Activated T-cell treated with anti-CD3 and anti-CD28 coated beads, Interleukin-2, amount 50 U/mL, for 24 hours (primary cell): Measurements from ENCODE around the gene CD14.
"Not testable (repeated sequence)": the region's sequence is repeated elsewhere in the genome, so short reads cannot be mapped to it uniquely, and the experiment has no call there.

ENCODE experiments used
- DNase-seq: peaks from one replicate; pipeline ENCODE4 v3.0.0-alpha.2; 2020
- H3K27ac Mint-ChIP-seq: 2 replicates; pipeline ENCODE4 v1.8.0; 2020; ENCODE audit warnings: mild to moderate bottlenecking, mixed read lengths
- H3K27me3 Mint-ChIP-seq: 2 replicates; pipeline ENCODE4 v1.8.0; 2020; ENCODE audit warnings: mixed read lengths
- H3K36me3 Mint-ChIP-seq: 2 replicates; pipeline ENCODE4 v1.8.0; 2020; ENCODE audit warnings: low read depth, mixed read lengths
- H3K4me1 Mint-ChIP-seq: 2 replicates; pipeline ENCODE4 v1.8.0; 2020; ENCODE audit warnings: low read depth, mixed read lengths
- H3K4me3 Mint-ChIP-seq: 2 replicates; pipeline ENCODE4 v1.8.0; 2020; ENCODE audit warnings: mild to moderate bottlenecking, moderate library complexity, mixed read lengths
- H3K9me3 Mint-ChIP-seq: 2 replicates; pipeline ENCODE4 v1.8.0; 2020; ENCODE audit warnings: mixed read lengths

Gene CD14

DNA sequence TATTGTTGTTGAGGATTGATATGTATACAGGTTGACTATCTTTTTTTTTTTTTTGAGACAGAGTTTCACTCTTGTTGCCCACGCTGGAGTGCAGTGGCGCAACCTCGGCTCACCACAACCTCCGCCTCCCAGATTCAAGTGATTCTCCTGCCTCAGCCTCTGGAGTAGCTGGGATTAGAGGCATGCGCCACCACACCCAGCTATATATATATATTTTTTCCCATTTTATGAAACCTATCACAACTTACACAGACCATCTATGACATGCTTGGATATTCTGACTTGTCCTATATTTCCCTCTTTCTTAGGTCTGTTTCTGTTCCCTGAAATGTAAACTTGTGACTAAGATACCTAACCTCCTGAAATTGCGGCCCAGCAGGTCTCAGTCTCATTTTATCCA, 5.0 kb downstream of the CD14 start:
- peaks cover 15% of the 10 kb centered on the region for H3K4me1 Mint-ChIP-seq

DNA sequence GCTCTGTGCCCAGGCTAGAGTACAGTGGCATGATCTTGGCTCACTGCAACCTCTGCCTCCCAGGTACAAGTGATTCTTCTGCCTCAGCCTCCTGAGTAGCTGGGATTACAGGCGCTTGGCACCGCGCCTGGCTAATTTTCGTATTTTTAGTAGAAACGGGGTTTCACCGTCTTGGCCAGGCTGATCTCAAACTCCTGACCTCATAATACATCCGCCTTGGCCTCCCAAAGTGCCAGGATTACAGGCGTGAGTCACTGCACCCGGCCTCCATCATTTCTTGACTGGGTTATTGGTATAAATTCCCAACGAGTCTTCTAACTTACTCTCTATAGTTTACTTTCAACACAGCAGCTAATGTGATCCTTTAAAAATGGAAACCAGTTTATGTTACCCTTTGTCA, 8.1 kb downstream of the CD14 start:
- H3K9me3 Mint-ChIP-seq, H3K36me3 Mint-ChIP-seq, H3K4me1 Mint-ChIP-seq, H3K4me3 Mint-ChIP-seq, DNase-seq, H3K27me3 Mint-ChIP-seq, H3K27ac Mint-ChIP-seq: not testable (repeated sequence)

More for the DNA sequence above, 5.0 kb downstream of the CD14 start:
- H3K27ac Mint-ChIP-seq = no peak overlapping the region
- peaks cover 21% of the 10 kb centered on the region for H3K27me3 Mint-ChIP-seq
- H3K9me3 Mint-ChIP-seq = no peaks in the 10 kb centered on the region
- H3K36me3 Mint-ChIP-seq = no peaks in the 10 kb centered on the region
- H3K4me3 Mint-ChIP-seq = no peak overlapping the region
- no peak for DNase-seq

DNA sequence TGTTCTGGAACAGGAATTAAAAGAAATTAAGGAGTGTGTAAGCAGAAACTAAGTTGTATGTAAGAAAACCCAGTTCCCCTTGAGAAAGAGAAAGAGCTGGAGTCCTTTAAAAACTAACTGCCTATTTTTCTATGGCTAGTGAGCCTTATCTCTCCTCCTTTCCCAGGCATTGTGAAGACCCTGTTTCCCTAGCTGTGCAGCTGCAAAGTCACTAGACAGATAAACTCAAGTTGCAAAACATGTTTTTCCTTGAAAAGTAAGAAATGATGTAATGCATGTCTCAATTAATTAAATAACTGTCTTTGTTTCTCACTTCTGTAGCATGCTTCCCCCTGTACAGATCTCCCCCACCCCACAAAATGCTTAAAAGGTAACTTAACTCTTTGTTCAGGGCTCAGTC, 9.9 kb downstream of the CD14 start:
- H3K4me1 Mint-ChIP-seq, H3K4me3 Mint-ChIP-seq, H3K36me3 Mint-ChIP-seq, H3K27me3 Mint-ChIP-seq, H3K27ac Mint-ChIP-seq, H3K9me3 Mint-ChIP-seq, DNase-seq: not testable (repeated sequence)

DNA sequence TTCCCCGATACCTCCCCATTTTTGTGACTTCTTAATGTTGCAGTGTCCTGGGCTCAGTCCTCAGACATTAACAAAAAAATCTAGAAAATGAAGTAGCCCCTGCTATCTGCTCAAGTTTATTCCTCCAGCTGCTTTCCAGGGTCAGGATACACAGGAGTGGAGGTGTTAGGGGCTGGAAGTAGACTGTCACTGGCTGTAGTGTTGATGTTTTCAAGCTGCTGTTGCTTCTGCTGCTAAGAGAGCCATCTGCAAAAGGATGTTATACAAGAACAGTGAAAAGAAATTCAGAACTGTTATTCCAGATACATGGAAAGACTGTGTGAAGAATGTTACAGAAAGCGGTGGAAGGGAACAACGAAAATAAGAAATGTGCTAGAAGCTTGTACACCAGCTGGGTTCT, 10.7 kb downstream of the CD14 start:
- H3K4me3 Mint-ChIP-seq = no peak overlapping the region
- H3K27ac Mint-ChIP-seq = no peak overlapping the region
- no peaks in the 10 kb centered on the region for H3K9me3 Mint-ChIP-seq
- H3K27me3 Mint-ChIP-seq = peaks cover 7% of the 10 kb centered on the region
- no peaks in the 10 kb centered on the region for H3K4me1 Mint-ChIP-seq
- no peak for DNase-seq
- H3K36me3 Mint-ChIP-seq = no peaks in the 10 kb centered on the region

DNA sequence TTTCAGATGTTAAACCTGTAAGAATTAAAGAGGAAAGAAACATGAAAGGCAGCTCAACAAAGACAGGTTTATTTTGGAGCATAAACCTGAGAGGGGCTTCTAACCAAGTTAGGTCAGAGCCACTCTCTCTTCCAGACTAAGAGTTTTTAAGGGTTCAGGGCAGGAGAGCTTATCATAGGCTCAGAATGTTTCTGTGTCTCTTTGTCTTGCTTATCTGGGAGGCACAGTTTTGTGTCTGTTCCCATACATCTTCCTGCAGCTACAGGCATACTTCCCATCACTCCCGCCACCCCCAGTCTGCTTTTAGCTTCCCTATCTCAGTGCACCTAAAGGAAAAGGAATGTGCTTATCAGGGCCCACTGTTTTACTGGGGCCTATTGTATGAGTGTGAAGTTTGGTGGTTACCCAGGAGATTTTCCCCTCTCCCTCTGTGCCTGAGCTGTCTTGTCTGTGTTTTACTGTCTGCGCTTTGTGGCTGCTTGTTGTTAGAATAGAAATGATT, 21.9 kb downstream of the CD14 start:
- H3K4me3 Mint-ChIP-seq = no peak overlapping the region
- peaks cover 12% of the 10 kb centered on the region for H3K4me1 Mint-ChIP-seq
- no peaks in the 10 kb centered on the region for H3K9me3 Mint-ChIP-seq

DNA sequence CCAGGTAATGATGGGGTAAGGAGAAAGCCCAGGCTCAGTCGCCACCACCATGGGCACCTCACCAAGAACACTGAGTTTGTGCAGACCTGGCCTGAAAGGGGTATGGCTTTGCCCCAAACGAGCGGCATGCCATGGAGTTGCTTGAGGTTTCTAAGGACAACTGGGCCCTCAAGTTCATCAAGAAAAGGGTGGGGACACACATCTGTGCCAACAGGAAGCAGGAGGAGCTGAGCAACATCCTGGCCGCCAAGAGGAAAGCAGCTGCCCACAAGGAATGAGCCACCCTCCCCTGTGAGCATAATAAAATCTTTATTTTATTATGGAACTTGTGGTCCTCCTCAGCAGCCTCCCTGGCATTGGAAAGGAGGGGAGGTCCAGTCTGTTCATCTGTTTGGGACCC, 23.8 kb downstream of the CD14 start:
- Mint-ChIP-seq H3K9me3 (no peaks in the 10 kb centered on the region), H3K4me3 (no peak overlapping the region), H3K36me3 (no peaks in the 10 kb centered on the region), H3K27ac (no peak overlapping the region), H3K4me1 (peaks cover 12% of the 10 kb centered on the region), H3K27me3 (peaks cover 25% of the 10 kb centered on the region)
- no peak for DNase-seq

More for the DNA sequence above, 21.9 kb downstream of the CD14 start:
- peaks cover 25% of the 10 kb centered on the region for H3K27me3 Mint-ChIP-seq
- no peak for DNase-seq
- H3K27ac Mint-ChIP-seq = no peak overlapping the region
- no peaks in the 10 kb centered on the region for H3K36me3 Mint-ChIP-seq

DNA sequence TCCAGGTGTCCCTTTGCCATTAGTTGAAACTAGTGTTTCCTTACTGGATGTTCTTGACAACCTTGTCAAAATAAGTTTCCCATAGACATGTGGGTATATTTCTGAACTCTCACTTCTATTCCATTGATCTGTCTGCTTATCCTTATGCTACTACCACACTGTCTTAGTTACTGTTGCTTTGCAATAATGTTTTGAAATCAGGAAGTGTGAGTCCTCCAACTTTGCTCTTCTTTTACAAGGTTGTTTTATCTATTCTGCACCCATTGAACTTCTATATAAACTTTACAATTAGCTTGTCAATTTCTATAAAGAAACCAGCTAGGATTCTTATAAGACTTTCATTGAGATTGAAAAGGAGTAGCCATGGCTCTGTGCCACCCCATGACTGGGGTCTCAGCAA, 24.3 kb downstream of the CD14 start:
- H3K4me1 Mint-ChIP-seq = peaks cover 12% of the 10 kb centered on the region
- H3K9me3 Mint-ChIP-seq = no peaks in the 10 kb centered on the region
- no peak for DNase-seq
- no peaks in the 10 kb centered on the region for H3K36me3 Mint-ChIP-seq
- H3K27me3 Mint-ChIP-seq = peaks cover 25% of the 10 kb centered on the region
- H3K4me3 Mint-ChIP-seq = no peak overlapping the region
- no peak overlapping the region for H3K27ac Mint-ChIP-seq

DNA sequence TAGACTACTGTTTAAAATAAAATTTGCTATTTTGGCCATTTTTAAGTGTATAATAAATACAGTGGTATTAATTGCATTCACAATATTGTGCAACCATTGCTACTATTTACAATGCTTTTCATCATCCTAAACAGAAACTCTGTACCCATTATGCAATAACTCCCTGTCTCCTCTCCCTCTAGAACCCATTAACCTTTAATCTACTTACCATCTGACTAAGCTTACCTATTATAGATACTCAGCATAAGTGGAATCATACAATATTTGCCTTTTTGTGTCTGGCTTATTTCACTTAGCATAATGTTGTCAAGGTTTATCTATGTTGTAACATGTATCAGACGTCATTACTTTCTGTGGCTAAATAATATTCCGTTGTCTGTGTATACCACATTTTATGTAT, 25.9 kb downstream of the CD14 start:
- Mint-ChIP-seq H3K27me3 (peaks cover 16% of the 10 kb centered on the region), H3K27ac (no peak overlapping the region), H3K9me3 (no peaks in the 10 kb centered on the region), H3K4me1 (peaks cover 8% of the 10 kb centered on the region), H3K4me3 (no peak overlapping the region), H3K36me3 (no peaks in the 10 kb centered on the region)
- DNase-seq = no peak

DNA sequence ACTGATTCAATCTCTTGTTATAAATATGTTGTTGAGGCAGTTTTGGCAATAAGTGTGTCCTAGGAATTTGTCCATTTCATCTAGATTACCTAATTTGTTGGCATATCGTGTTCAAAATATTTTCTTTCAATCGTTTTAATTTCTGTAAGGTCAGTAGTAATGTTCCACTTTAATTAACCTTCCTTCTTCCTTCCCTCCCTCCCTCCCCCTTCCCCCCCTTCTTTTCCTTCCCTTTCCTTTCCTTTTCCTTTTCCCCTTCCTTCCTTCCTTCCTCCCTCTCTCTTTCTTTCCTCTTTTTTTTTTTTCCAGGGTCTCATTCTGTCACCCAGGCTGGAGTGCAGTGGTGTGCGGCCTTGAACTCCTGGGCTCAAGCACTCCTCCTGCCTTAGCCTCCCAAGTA, 27.1 kb downstream of the CD14 start:
- H3K27ac Mint-ChIP-seq = no peak overlapping the region
- no peaks in the 10 kb centered on the region for H3K36me3 Mint-ChIP-seq
- H3K4me1 Mint-ChIP-seq = peaks cover 2% of the 10 kb centered on the region
- no peaks in the 10 kb centered on the region for H3K9me3 Mint-ChIP-seq
- H3K27me3 Mint-ChIP-seq = peaks cover 6% of the 10 kb centered on the region
- DNase-seq = no peak
- no peak overlapping the region for H3K4me3 Mint-ChIP-seq

DNA sequence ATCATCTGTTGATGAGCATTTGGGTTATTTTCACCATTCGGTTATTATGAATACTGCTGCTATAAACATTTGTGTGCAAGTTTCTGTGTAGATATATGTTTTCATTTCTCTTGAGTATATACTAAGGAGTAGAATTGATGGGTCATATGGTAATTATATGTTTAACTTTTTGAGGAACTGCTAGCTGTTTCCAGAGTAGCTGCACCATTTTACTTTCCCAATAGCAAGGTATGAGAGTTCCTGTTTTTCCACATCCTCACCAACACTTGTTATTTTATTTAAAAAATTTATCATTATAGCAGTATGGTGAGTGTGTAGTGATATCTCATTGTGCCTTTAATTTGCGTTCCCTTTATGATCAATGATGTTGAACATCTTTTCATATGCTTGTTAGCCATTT, 29.2 kb downstream of the CD14 start:
- Mint-ChIP-seq H3K4me3 (no peak overlapping the region), H3K36me3 (no peaks in the 10 kb centered on the region), H3K4me1 (no peaks in the 10 kb centered on the region), H3K27me3 (no peaks in the 10 kb centered on the region), H3K27ac (no peak overlapping the region), H3K9me3 (no peaks in the 10 kb centered on the region)
- DNase-seq = no peak

DNA sequence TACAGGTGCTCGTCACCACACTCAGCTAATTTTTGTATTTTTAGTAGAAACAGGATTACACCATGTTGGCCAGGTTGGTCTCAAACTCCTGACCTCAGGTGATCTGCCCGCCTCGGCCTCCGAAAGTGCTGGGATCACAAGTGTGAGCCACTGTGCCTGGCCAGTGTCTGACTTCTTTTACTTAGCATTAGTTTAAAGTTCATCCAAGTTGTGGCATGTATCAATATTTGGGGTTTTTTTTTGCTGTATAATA, 29.6 kb downstream of the CD14 start:
- not testable (repeated sequence) for H3K36me3 Mint-ChIP-seq, H3K27ac Mint-ChIP-seq, H3K9me3 Mint-ChIP-seq, H3K4me1 Mint-ChIP-seq, DNase-seq, H3K27me3 Mint-ChIP-seq, H3K4me3 Mint-ChIP-seq

DNA sequence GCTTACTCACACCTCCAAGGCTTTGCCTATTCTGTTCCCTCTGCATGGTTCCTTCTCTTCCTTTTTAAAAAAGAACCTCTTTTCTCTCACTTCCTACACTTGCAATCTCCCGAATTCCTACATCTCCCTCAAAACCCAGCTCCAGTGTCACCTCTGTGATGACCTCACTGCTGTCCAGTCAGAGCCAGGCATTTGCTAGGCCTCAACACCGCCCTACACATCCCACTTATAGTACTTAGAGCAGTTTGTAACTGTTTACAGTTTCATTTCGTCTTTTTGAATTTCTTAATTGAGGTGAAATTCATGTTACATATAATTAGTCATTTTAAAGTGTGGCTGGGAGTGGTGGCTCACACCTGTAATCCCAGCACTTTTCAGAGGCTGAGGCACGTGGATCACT, 30.8 kb downstream of the CD14 start:
- no peak for DNase-seq
- no peaks in the 10 kb centered on the region for H3K9me3 Mint-ChIP-seq

DNA sequence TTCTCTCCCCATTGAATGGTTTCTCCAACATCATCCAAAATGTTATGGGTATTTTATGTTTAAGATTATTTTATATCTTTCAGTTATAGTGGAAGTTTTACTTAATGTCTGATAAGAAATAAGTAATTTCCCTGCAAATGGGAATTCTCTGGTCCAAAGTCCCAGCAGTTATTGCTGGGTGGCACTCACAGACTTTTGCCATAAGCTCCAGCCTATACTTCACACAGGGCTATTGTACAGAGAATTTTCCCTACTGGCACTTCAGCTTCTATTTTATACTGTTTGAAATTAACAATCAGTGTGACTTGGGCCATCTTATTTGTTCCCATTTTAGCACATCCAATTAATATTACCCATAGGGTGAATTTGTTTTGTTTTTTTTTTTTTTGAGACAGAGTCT, 32.9 kb downstream of the CD14 start:
- H3K36me3 Mint-ChIP-seq = no peaks in the 10 kb centered on the region
- H3K4me3 Mint-ChIP-seq = no peak overlapping the region
- peaks cover 2% of the 10 kb centered on the region for H3K27me3 Mint-ChIP-seq
- no peaks in the 10 kb centered on the region for H3K4me1 Mint-ChIP-seq
- H3K27ac Mint-ChIP-seq = no peak overlapping the region
- no peaks in the 10 kb centered on the region for H3K9me3 Mint-ChIP-seq
- no peak for DNase-seq

More for the DNA sequence above, 30.8 kb downstream of the CD14 start:
- Mint-ChIP-seq H3K4me1 (no peaks in the 10 kb centered on the region), H3K27ac (no peak overlapping the region), H3K36me3 (no peaks in the 10 kb centered on the region), H3K4me3 (no peak overlapping the region), H3K27me3 (no peaks in the 10 kb centered on the region)

DNA sequence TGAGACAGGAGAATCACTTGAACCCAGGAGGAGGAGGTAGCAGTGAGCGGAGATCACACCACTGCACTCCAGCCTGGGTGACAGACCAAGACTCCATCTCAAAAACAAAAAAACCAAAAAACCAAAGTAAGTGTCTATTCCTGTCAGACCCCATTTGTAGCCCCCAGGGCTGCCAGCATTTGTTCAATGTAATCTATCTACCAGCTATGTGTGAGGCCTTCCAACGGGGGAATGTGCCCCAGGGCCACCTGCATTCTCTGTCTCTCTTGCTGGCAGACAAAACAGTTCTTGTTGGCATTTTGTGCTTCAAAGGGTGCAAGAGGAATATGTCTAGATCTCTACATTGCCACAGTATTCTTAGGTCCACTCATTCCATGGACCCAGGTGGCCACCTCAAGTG, 34.1 kb downstream of the CD14 start:
- DNase-seq = no peak
- H3K4me1 Mint-ChIP-seq = no peaks in the 10 kb centered on the region
- H3K27ac Mint-ChIP-seq = no peak overlapping the region
- peaks cover 2% of the 10 kb centered on the region for H3K27me3 Mint-ChIP-seq
- no peaks in the 10 kb centered on the region for H3K9me3 Mint-ChIP-seq
- H3K36me3 Mint-ChIP-seq = no peaks in the 10 kb centered on the region
- no peak overlapping the region for H3K4me3 Mint-ChIP-seq

DNA sequence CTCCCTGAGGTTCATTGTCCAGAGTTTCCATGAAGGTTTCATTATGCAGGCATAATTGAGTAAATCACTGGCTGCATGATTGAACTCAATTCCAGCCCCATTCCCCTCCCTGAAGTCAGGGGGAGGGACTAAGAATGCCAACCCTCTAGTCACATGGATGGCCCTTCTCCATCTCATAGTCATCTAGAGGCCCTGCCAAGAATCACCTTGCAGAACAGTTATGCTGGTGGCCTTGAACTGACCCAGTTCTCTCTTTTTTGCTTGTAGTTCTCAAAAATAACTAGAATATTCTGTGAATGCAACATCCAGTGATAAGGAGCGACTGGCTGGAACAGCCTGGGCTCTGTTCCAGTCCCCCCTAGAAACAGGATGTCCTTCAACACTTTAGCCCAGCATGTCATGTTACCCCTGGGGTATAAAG, 36.6 kb downstream of the CD14 start:
- H3K4me1 Mint-ChIP-seq = no peaks in the 10 kb centered on the region
- no peaks in the 10 kb centered on the region for H3K36me3 Mint-ChIP-seq
- H3K4me3 Mint-ChIP-seq = no peak overlapping the region
- no peak for DNase-seq
- no peak overlapping the region for H3K27ac Mint-ChIP-seq
- H3K9me3 Mint-ChIP-seq = no peaks in the 10 kb centered on the region
- peaks cover 6% of the 10 kb centered on the region for H3K27me3 Mint-ChIP-seq

DNA sequence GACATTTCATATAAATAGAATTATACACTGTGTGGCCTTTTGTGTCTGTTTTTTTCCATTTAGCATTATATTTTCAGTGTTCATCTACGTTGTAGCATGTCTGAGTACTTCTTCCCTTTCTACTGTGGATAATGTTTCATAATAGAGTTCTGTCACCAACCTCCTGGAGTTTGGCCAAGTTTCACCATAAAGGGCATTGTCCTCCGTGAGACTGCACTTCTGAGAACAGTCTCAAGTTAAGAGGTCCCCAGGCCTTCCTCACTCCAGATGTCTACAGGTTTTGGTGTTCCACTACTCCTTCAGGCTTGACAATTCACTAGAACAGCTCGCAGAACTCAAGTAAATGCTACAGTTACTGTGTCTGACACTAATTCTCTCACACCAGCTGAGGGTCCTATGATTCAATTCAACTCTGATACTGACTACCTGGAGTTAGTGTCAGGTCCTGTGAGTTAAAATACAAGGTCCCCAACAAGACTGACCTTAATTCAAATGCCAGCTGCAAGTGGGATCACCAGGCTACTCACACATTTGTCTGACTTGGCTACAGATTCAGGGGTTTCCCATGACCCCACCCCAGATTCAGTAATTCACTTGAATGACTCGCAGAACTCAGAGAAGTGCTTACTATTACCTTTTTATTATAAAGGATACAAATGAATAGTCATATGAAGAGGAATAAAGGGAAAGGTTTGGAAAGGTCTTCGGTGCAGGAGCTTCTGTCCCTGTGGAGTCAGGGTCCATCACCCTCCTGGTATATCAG, 37.3 kb downstream of the CD14 start:
- no peaks in the 10 kb centered on the region for H3K9me3 Mint-ChIP-seq
- DNase-seq = no peak
- H3K27ac Mint-ChIP-seq = no peak overlapping the region
- no peaks in the 10 kb centered on the region for H3K4me1 Mint-ChIP-seq
- peaks cover 6% of the 10 kb centered on the region for H3K27me3 Mint-ChIP-seq
- H3K4me3 Mint-ChIP-seq = no peak overlapping the region
- H3K36me3 Mint-ChIP-seq = no peaks in the 10 kb centered on the region
